Neutrophil (primary cell): ENCODE data around the gene AIG1.

Experiments used
- H3K27ac ChIP-seq: fragments of 200-600 bp; sonication (generic); 2 replicates; pipeline ENCODE4 v1.5.1; 2016; ENCODE audit warnings: mild to moderate bottlenecking, moderate library complexity
- H3K27me3 ChIP-seq: fragments of 200-600 bp; sonication (generic); 2 replicates; pipeline ENCODE4 v1.6.0; 2016; ENCODE audit warnings: mild to moderate bottlenecking
- H3K36me3 ChIP-seq: fragments of 200-600 bp; sonication (generic); 2 replicates; pipeline ENCODE4 v1.5.1; 2017
- H3K4me1 ChIP-seq, 2 experiments: fragments of 200-600 bp in 1 of 2; sonication (generic) in 1 of 2; 1 replicate in 1 of 2; 2 replicates in 1 of 2; pipeline versions ENCODE4 v1.5.1 to v1.6.1; 2013 to 2016; ENCODE audit warnings: low read depth in 1 of 2, low read length in 1 of 2, mild to moderate bottlenecking in 1 of 2, moderate library complexity in 1 of 2; ENCODE audit not compliant: control insufficient read depth in 1 of 2, insufficient read depth in 1 of 2
- H3K4me3 ChIP-seq, 2 experiments: fragments of 200-600 bp in 1 of 2; sonication (generic) in 1 of 2; 1 replicate in 1 of 2; 2 replicates in 1 of 2; pipeline ENCODE4 v1.5.1; 2013 to 2016; ENCODE audit warnings: low read depth in 1 of 2, low read length in 1 of 2, mild to moderate bottlenecking in 1 of 2, moderate library complexity in 1 of 2
- H3K9me3 ChIP-seq: fragments of 200-600 bp; sonication (generic); 2 replicates; pipeline ENCODE4 v1.5.1; 2016
- CTCF ChIP-seq: fragments of 200-600 bp; sonication (generic); IDR thresholded peaks from 2 replicates; pipeline ENCODE4 v1.5.1; 2016; ENCODE audit warnings: antibody characterized with exemption

The AIG1 gene

GRCh38 chr6:143369971-143370370 is 309.3 kb downstream of the AIG1 start:
- H3K4me3 ChIP-seq: no peak overlapping the region
- no peak overlapping the region for H3K27ac ChIP-seq
- H3K4me1 ChIP-seq: no peaks in the 10 kb centered on the region
- TF ChIP-seq CTCF: no peak
- H3K36me3 ChIP-seq: no peaks in the 10 kb centered on the region
- no peaks in the 10 kb centered on the region for H3K9me3 ChIP-seq
- no peaks in the 10 kb centered on the region for H3K27me3 ChIP-seq

DNA sequence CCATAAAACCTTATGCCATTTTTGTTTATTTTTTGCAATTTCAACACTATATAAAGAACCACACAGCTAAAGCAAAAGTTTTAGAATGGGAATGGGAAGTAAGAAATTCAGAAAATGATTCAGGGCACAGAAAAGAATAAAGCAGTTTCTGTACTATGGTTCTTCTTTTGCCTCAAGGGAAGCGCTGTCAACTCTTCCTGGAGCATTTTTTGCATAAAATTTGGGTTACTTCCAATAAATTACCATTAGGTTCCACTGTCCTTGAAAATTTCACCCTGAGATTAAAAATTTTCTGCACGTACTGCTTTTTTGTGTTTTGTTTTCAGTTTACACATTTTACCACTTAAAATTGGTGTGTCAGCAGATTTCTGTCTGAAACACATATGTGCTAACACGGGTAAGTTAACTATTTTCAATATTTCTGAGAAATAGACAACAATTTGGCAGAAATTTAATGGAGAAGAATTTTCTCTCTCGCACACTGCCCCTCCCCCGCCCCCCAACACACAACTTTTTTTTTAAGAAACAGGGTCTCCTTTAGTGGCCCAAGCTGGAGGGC is 310.2 kb downstream of the AIG1 start:
- Histone ChIP-seq H3K4me3 (no peak overlapping the region), H3K27me3 (no peaks in the 10 kb centered on the region), H3K9me3 (no peaks in the 10 kb centered on the region), H3K36me3 (no peaks in the 10 kb centered on the region), H3K4me1 (no peaks in the 10 kb centered on the region), H3K27ac (no peak overlapping the region)
- no peak for TF ChIP-seq CTCF

DNA sequence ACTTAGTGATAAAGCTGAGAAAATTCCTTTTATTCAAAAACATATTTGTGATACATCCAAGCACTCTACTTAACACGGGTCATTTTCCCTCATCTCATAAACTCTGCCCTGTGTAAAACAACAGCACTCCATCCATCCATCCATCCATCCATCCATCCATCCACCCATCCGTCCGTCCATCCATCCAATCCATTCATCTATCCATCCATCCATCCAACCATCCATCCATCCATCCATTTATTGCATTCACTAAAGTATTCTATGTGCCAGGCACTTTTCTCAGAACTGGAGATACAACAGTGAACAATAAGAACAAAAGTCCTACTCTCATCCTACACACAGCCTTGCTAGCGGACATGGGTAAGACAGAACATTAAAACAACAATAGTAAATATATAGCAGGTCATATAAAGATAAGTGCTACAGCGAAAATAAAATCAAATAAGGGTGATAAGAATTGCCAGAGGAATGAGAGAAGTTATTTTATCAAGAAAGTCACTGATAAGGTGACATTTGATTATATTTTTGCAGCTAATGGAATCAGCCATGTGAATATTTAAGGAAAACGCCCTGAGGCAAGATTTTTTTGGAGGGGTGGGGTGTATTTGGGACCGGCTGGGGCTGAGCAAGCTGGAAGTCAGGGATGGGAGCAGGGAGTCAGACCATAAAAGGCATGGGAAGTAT is 311.7 kb downstream of the AIG1 start:
- TF ChIP-seq CTCF: no peak
- H3K4me1 ChIP-seq: no peaks in the 10 kb centered on the region
- H3K4me3 ChIP-seq: no peak overlapping the region
- H3K27ac ChIP-seq: no peak overlapping the region
- H3K9me3 ChIP-seq: no peaks in the 10 kb centered on the region
- H3K27me3 ChIP-seq: no peaks in the 10 kb centered on the region
- H3K36me3 ChIP-seq: no peaks in the 10 kb centered on the region

DNA sequence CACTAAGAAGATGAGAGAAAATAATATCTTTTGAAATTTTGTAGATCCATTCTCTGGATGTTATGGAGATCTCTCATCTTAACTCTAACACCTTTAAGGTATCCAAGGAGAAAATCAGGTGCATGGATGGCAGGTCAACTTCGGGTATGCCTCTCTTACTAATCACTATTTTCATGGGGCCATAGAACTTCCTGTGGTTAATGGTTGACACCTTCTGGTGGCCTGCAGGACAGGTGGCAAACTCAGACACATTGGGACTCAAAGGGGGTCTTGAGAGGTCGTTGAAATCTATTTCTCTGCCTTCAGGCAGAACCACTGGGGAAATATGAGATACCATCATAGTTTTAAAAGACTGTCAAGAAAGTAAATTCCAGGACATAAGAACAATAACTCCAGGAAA is 313.3 kb downstream of the AIG1 start:
- no peak overlapping the region for H3K27ac ChIP-seq
- TF ChIP-seq CTCF: no peak

GRCh38 chr6:143375022-143375585 is 314.4 kb downstream of the AIG1 start:
- TF ChIP-seq CTCF: no peak
- H3K4me3 ChIP-seq: no peak overlapping the region
- H3K27me3 ChIP-seq: no peaks in the 10 kb centered on the region
- H3K9me3 ChIP-seq: no peaks in the 10 kb centered on the region
- H3K36me3 ChIP-seq: no peaks in the 10 kb centered on the region
- no peak overlapping the region for H3K27ac ChIP-seq
- no peaks in the 10 kb centered on the region for H3K4me1 ChIP-seq

More for the DNA sequence above, 313.3 kb downstream of the AIG1 start:
- Histone ChIP-seq H3K36me3 (no peaks in the 10 kb centered on the region), H3K27me3 (no peaks in the 10 kb centered on the region), H3K9me3 (no peaks in the 10 kb centered on the region), H3K4me3 (no peak overlapping the region), H3K4me1 (no peaks in the 10 kb centered on the region)
